Measurements from ENCODE around the gene BRIP1. TPM values are rescaled to one million over a fixed set of nuclear protein-coding genes. Genes with fewer than 3 reads are reported as not detected.

BRIP1 gene
- total RNA-seq, 1 donor from 2014 or later: not detected

DNA sequence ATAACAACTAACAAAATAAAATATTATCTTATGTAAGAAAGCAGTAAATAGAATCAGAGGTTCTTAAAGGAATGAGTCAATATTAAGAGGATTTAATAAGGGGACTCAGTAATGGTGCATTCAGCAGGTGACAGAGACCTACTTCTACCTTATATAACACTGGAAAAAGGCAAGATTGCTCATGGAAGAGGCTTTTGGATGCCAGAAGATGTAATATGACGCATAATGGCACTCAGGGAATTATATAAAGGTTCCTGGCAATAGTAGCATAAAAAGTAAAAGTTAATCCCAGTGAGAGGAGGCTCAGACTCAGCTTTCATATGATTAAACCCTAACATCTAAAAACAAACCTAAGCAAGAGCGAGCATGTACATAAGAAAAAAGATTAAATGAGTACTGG lies 136.4 kb downstream of the BRIP1 start:
- Histone ChIP-seq H3K36me3 (no peaks in the 10 kb centered on the region), H3K27ac (no peak overlapping the region), H3K4me1 (no peaks in the 10 kb centered on the region), H3K4me3 (no peak overlapping the region), H3K27me3 (no peaks in the 10 kb centered on the region), H3K9me3 (no peaks in the 10 kb centered on the region)
- TF ChIP-seq, protein P1, sequence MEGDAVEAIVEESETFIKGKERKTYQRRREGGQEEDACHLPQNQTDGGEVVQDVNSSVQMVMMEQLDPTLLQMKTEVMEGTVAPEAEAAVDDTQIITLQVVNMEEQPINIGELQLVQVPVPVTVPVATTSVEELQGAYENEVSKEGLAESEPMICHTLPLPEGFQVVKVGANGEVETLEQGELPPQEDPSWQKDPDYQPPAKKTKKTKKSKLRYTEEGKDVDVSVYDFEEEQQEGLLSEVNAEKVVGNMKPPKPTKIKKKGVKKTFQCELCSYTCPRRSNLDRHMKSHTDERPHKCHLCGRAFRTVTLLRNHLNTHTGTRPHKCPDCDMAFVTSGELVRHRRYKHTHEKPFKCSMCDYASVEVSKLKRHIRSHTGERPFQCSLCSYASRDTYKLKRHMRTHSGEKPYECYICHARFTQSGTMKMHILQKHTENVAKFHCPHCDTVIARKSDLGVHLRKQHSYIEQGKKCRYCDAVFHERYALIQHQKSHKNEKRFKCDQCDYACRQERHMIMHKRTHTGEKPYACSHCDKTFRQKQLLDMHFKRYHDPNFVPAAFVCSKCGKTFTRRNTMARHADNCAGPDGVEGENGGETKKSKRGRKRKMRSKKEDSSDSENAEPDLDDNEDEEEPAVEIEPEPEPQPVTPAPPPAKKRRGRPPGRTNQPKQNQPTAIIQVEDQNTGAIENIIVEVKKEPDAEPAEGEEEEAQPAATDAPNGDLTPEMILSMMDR (IDR thresholded peaks at IDR 0.05): no peak
- intact Hi-C loops (cut with DNase I): no loop called here
- DNase-seq (ENCODE audit: low spot score in 2 of 2): no peak

DNA sequence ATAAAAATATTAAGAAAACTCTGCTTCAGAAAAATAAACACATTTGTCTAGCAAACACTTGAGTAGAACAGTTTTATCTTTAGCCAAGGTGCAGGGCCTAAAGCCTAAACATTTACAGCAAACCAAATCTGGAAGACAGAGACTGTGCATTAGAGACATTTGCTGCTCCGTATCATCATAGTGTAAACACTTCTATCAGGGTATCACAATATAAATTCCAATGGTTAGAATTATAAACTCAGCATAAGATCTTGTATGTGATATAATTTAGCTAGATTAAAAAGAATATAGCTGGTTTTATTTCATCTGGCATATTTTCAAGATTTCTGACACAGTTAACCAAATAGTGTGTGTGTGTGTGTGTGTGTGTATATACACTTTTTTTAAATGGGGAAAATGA lies 138.6 kb downstream of the BRIP1 start:
- H3K27ac ChIP-seq: no peak overlapping the region
- H3K9me3 ChIP-seq: no peaks in the 10 kb centered on the region
- H3K36me3 ChIP-seq: no peaks in the 10 kb centered on the region
- TF ChIP-seq, protein P1 (IDR thresholded peaks at IDR 0.05): no peak
- no peaks in the 10 kb centered on the region for H3K27me3 ChIP-seq
- intact Hi-C loops (cut with DNase I): no loop called here
- H3K4me1 ChIP-seq: no peaks in the 10 kb centered on the region
- DNase-seq (ENCODE audit: low spot score in 2 of 2): no peak
- H3K4me3 ChIP-seq: no peak overlapping the region

DNA sequence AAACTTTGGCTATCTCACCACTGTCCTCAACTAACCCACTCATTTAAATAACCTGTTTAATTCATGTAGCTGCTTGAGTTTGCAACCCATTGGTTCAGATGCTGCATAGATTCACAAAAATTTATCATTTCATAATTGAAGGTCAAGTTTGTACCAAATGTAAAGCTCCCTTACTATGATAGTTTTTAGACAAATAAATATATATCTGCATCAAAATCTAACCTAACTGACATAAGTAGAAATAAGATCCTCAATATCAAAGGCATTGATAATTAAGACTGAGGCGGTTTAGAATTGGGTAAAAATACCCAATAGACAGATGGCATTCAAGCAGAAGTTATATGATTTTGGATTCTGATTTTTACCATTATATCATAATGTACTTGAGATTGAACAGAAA lies 139.4 kb downstream of the BRIP1 start:
- DNase-seq (ENCODE audit: low spot score in 2 of 2): no peak
- TF ChIP-seq, protein P1 (IDR thresholded peaks at IDR 0.05): no peak
- H3K4me1 ChIP-seq: no peaks in the 10 kb centered on the region
- H3K27me3 ChIP-seq: no peaks in the 10 kb centered on the region
- H3K36me3 ChIP-seq: no peaks in the 10 kb centered on the region
- H3K9me3 ChIP-seq: no peaks in the 10 kb centered on the region
- no peak overlapping the region for H3K27ac ChIP-seq
- no peak overlapping the region for H3K4me3 ChIP-seq
- intact Hi-C loops (cut with DNase I): no loop called here

DNA sequence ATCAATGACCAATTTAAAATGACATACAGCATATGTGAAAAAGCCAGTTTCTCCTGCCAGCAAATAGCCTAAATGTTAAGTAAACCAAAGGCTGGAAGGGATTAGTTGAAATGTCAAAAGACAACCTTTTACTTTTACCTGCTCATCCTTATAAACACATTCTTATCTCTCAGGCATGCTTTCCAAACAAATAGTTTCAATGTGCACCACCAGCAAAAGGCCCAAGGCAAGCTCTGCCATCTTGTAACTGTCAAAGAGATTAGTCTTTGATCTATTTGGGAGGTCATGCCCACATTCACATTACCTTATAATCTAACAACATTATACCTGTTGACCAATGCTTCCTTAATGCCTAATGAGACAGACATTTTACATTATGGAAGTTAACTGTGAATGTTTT lies 140.1 kb downstream of the BRIP1 start:
- no peaks in the 10 kb centered on the region for H3K4me1 ChIP-seq
- H3K4me3 ChIP-seq: no peak overlapping the region
- no peaks in the 10 kb centered on the region for H3K36me3 ChIP-seq
- intact Hi-C loops (cut with DNase I): no loop called here
- DNase-seq (ENCODE audit: low spot score in 2 of 2): no peak
- TF ChIP-seq, protein P1 (IDR thresholded peaks at IDR 0.05): no peak
- no peaks in the 10 kb centered on the region for H3K27me3 ChIP-seq
- no peak overlapping the region for H3K27ac ChIP-seq
- H3K9me3 ChIP-seq: no peaks in the 10 kb centered on the region

DNA sequence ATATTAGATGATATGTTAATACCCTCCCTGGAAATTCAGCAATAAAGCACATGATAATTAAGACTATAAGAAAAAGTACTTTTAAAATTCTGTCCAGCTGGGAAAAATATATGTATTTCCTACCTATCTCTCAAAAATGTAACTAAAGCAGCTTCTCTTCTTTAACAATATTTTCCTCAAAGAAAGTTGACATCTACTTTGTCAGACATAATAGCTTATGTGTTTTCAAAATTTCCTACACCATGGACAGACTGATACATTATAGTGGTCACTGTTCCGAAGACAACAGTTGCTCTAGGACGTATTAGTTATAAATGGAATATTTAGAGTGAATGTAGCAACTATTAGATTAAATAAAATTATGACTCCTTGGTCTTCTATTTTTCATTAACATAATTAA lies 140.9 kb downstream of the BRIP1 start:
- Histone ChIP-seq H3K9me3 (no peaks in the 10 kb centered on the region), H3K27me3 (no peaks in the 10 kb centered on the region), H3K4me1 (no peaks in the 10 kb centered on the region), H3K36me3 (no peaks in the 10 kb centered on the region), H3K4me3 (no peak overlapping the region), H3K27ac (no peak overlapping the region)
- no peak for DNase-seq (ENCODE audit: low spot score in 2 of 2)
- TF ChIP-seq, protein P1 (IDR thresholded peaks at IDR 0.05): no peak
- intact Hi-C loops (cut with DNase I): no loop called here
